ENCODE data around the gene FA2H. TPM values are rescaled to one million over a fixed set of nuclear protein-coding genes. Genes with fewer than 3 reads are reported as not detected.

The FA2H gene
- total RNA-seq, 1 donor from 2014 or later: not detected

DNA sequence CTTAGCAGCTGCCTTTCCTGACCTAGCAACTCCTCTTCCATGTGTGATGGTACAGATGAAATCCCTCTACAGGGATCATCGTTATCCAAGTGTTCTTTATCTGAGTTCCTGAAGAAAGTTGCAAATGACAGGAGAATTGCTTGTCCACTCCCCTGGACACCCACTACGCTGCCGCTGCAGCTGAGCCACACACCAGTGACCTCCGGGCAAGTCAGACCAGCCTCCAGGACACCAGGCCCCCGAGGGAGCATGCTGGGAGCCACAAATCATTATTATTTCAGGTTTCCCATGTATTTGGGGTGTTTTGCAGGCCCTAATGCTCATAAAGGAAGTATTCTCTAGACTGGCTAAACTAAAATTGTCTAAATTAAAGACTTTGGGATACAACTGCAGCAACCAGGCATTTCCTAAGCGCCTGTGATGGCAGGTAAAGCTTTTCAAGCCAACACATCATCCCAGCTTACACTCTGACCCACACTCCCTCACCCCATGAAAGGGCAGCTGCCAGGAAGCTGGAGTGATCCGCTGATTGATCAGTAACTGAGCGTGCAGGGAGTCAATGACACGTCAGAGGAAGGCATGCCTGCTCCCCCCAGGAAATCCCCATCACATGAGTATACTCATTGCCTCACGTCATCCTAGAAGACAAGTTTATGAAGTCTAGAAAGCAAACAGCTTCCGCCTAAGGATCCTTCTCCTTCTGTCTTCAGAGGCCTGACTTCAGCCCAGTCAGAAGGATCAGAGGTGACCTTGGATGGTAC is 14.4 kb downstream of the FA2H start:
- Histone ChIP-seq H3K27me3 (no peaks in the 10 kb centered on the region), H3K27ac (no peak overlapping the region), H3K9me3 (no peaks in the 10 kb centered on the region), H3K4me1 (no peaks in the 10 kb centered on the region), H3K4me3 (no peak overlapping the region), H3K36me3 (no peaks in the 10 kb centered on the region)
- intact Hi-C loops (cut with DNase I): no loop called here
- no peak for DNase-seq (ENCODE audit: low spot score in 2 of 2)
- TF ChIP-seq, protein P1, sequence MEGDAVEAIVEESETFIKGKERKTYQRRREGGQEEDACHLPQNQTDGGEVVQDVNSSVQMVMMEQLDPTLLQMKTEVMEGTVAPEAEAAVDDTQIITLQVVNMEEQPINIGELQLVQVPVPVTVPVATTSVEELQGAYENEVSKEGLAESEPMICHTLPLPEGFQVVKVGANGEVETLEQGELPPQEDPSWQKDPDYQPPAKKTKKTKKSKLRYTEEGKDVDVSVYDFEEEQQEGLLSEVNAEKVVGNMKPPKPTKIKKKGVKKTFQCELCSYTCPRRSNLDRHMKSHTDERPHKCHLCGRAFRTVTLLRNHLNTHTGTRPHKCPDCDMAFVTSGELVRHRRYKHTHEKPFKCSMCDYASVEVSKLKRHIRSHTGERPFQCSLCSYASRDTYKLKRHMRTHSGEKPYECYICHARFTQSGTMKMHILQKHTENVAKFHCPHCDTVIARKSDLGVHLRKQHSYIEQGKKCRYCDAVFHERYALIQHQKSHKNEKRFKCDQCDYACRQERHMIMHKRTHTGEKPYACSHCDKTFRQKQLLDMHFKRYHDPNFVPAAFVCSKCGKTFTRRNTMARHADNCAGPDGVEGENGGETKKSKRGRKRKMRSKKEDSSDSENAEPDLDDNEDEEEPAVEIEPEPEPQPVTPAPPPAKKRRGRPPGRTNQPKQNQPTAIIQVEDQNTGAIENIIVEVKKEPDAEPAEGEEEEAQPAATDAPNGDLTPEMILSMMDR (IDR thresholded peaks at IDR 0.05): no peak

DNA sequence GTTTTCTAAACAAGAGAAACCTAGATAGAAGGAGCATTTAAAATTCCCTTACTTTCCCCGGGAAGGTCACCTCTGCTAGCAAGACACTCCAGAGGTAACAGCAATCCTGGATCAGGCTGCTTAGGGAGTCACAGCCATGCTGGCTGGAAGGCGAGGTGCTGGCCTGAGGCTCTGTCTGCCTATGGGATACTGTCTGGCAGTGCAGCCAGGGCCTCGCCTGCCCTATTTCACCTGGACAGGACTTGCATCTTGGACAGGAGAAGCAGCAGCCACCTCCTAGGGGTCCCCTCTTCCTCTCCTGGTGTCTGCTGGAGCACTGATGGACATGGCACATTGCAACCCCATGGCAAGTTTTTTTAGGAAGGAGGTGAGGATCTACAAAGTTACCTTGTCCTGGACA is 15.1 kb downstream of the FA2H start:
- H3K27ac ChIP-seq: no peak overlapping the region
- H3K4me3 ChIP-seq: no peak overlapping the region
- intact Hi-C loops (cut with DNase I): no loop called here
- H3K36me3 ChIP-seq: no peaks in the 10 kb centered on the region
- H3K4me1 ChIP-seq: no peaks in the 10 kb centered on the region
- H3K27me3 ChIP-seq: no peaks in the 10 kb centered on the region
- H3K9me3 ChIP-seq: no peaks in the 10 kb centered on the region
- no peak for DNase-seq (ENCODE audit: low spot score in 2 of 2)
- TF ChIP-seq, protein P1 (IDR thresholded peaks at IDR 0.05): no peak

DNA sequence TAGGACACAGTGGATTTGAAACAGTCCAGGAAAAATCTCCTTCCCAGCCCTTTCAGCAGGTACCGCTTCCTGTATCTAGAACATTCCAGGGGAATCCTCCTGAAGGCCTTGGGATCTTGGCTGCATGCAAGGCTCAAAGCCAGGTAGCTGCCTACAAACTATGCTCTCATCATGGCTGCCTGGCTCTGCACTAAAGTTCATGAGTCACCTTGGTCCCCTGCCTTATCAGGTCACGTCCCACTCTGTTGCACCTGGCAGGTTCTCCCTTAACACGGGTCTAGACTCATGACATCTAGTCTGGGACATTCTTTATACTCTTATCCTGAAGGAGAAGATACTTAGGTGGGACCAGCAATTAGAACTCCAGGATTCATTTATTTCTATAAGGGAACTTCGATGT is 15.8 kb downstream of the FA2H start:
- Histone ChIP-seq H3K4me3 (no peak overlapping the region), H3K36me3 (no peaks in the 10 kb centered on the region), H3K27ac (no peak overlapping the region), H3K4me1 (no peaks in the 10 kb centered on the region), H3K9me3 (no peaks in the 10 kb centered on the region), H3K27me3 (no peaks in the 10 kb centered on the region)
- TF ChIP-seq, protein P1 (IDR thresholded peaks at IDR 0.05): no peak
- no peak for DNase-seq (ENCODE audit: low spot score in 2 of 2)
- intact Hi-C loops (cut with DNase I): no loop called here

DNA sequence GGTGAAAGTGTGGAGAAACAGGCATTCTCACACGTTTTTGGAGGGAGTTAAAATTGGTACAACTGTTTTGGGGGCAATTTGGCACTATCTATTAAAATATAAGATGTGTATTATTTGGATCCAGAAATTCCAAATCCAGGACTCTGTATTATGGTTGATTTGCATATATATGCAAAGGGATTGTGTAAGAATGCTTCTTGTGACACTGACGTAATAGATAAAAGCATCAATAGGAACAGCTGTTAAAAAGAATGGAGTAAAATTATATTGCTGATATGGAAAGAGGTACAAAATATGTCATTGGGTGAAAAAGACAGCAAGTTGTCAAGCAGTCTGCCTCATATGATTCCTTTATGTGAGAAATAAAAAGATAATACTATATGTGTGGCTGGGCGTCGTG is 17.3 kb downstream of the FA2H start:
- Histone ChIP-seq H3K27me3 (no peaks in the 10 kb centered on the region), H3K36me3 (no peaks in the 10 kb centered on the region), H3K4me1 (no peaks in the 10 kb centered on the region), H3K27ac (no peak overlapping the region), H3K9me3 (no peaks in the 10 kb centered on the region), H3K4me3 (no peak overlapping the region)
- no peak for DNase-seq (ENCODE audit: low spot score in 2 of 2)
- intact Hi-C loops (cut with DNase I): no loop called here
- TF ChIP-seq, protein P1 (IDR thresholded peaks at IDR 0.05): no peak

DNA sequence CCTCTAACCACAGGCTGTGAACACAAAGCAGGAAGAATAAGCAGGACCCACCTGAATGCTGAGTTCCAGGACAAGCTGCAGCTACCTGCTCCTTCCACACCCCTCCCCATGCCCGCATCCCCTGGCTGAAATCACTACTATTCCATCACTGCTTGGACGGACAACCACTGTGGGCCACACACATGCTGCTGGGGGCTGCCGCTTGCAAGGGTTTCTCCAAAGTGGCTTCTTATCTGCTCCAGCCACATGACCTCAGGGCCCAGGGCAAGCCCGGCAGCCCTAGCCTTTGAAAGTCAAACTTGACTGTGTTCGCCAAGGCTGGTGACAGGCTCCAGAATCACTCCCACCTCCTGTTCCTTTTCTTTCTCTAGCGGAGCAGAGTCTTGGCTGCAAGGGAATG is 18.4 kb downstream of the FA2H start:
- no peak overlapping the region for H3K27ac ChIP-seq
- no peaks in the 10 kb centered on the region for H3K4me1 ChIP-seq
- DNase-seq (ENCODE audit: low spot score in 2 of 2): no peak
- TF ChIP-seq, protein P1 (IDR thresholded peaks at IDR 0.05): no peak
- intact Hi-C loops (cut with DNase I): no loop called here
- H3K36me3 ChIP-seq: no peaks in the 10 kb centered on the region
- no peak overlapping the region for H3K4me3 ChIP-seq
- H3K27me3 ChIP-seq: no peaks in the 10 kb centered on the region
- no peaks in the 10 kb centered on the region for H3K9me3 ChIP-seq
